ENCODE measurements around the gene DAP.

- TF ChIP-seq POLR2AphosphoS5 (IDR thresholded peaks at IDR 0.05) (no peak), CTCF (IDR thresholded peaks at IDR 0.05) (no peak), POLR2A (IDR thresholded peaks at IDR 0.05) (no peak)
These were observed 16.4 kb downstream of the DAP start for GRCh38 chr5:10744681-10745080.
